NCI-H226 (cell line): ENCODE results near the gene HIRIP3.

ENCODE experiments used
- DNase-seq: peaks from one replicate; pipeline ENCODE4 v3.0.0-alpha.2; 2015

HIRIP3 gene

GRCh38 chr16:29951625-29952365, 43.6 kb downstream of the HIRIP3 start:
- DNase-seq: no peak

GRCh38 chr16:29950806-29951461, 44.5 kb downstream of the HIRIP3 start:
- no peak for DNase-seq

GRCh38 chr16:29947897-29948296, 47.5 kb downstream of the HIRIP3 start:
- no peak for DNase-seq

GRCh38 chr16:29943846-29944799, 51.3 kb downstream of the HIRIP3 start:
- DNase-seq: peak; percentile 98
